HG02571 (cell line): ENCODE results near the gene AKAP7.
"Not testable (repeated sequence)": the region's sequence is repeated elsewhere in the genome, so short reads cannot be mapped to it uniquely, and the experiment has no call there.

Source experiments
- ATAC-seq: cut with Tn5 transposase; IDR thresholded peaks from one replicate; pipeline ENCODE4 v1.9.1; 2021; ENCODE audit warnings: mild to moderate bottlenecking, moderate library complexity; ENCODE audit not compliant: unreplicated experiment

AKAP7 gene

GRCh38 chr6:131250936-131251335 is 115.7 kb downstream of the AKAP7 start:
- no peak for ATAC-seq

- ATAC-seq, result no peak
These were observed 116.4 kb downstream of the AKAP7 start for GRCh38 chr6:131251590-131252199.

DNA sequence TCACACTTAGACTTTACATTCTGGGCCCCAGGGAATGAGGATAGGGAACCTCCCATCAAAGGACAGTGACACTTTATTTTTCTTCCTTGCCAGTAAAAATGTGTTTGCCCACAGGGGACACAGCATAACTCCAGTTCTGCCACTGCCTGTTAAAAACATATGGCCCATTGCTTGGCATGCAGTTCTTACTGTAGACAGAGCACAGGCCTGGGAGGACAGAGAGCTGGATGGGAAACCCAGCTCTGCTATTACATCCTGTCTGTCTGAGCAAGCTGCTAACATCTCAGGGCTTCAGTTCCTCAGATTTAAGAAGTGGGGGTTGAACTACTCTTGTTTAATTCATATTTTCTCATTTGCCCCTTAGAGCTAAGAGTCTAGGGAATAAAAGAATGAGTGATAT is 120.2 kb downstream of the AKAP7 start:
- no peak for ATAC-seq

DNA sequence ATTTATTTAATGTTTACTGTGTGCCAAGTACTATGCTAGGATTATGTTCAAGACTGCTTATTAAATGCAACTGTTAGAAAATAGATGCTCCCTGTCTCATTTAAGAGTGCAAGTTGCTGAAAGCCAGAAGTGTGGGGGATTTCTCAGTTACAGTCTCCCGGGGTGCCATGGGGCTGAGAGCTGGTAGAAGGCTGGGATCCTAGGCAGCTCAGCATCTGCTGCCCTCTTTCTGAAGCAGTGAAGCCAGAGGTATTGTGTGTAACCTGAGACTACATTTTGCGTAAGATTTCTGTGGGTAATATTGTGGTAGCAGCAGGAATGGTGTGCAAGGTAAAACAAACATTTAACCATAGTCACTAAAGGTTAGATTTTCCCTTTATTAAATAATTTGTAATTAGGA is 120.6 kb downstream of the AKAP7 start:
- ATAC-seq, result no peak

DNA sequence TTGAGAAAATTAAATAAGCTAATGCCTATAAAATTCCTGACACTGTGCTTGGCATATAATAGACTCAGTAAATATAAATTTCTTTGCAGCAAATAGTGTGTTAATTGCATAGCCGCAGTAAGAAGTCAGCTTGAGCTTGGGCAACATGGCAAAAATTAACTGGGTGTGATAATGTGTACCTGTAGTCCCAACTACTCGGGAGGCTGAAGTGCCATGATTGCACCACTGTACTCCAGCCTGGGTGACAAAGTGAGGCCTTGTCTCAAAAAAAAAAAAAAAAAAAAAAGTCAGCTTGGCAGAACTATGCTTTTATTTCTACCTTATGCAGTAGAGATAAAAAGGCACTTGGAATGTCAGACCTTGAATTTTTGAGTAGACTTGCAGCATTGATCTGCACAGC is 121.8 kb downstream of the AKAP7 start:
- no peak for ATAC-seq

GRCh38 chr6:131258010-131258652 is 122.9 kb downstream of the AKAP7 start:
- no peak for ATAC-seq

GRCh38 chr6:131258816-131259476 is 123.7 kb downstream of the AKAP7 start:
- ATAC-seq, result no peak

- not testable (repeated sequence) for ATAC-seq
These were observed 125.7 kb downstream of the AKAP7 start for GRCh38 chr6:131260960-131261359.

DNA sequence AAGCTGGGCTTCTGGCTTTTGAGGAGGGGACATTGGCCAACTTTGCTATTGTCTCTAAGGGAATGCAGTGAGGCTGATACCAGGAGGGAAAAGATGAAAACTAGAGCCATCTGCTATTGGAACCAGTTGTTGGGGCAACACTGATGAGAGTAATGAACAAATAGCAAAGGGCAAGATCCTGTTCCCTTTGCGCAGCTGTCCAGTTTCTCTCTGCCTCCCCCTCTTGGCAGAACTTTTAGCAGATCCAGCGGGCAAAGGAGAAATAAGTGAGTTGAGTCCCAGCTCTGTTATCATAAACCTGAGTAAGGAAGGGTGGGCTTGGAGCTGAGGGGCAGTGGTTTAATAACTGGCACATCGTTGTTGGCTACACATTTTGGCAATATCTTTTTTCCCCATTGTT is 126.8 kb downstream of the AKAP7 start:
- ATAC-seq, result no peak

DNA sequence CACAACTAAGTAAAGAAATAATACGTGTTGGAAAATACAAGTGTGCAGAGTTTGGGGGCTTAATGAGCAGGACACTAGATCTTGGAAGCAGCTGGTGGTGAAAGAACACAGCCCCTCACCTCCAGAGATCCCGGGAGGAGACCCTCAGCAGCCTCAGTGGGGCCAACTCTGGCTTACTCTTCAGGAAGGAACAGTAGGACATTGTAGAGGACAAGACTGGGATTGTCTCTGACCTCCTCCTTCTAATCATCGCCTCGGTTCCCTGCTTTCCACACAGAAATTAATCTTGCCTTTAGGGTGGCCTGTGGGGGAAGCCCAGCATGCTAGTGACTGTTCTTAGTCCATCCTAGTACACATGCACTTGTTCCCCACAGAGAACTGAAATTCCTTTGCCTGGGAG is 130.7 kb downstream of the AKAP7 start:
- ATAC-seq, result no peak

GRCh38 chr6:131268303-131268702 is 133.0 kb downstream of the AKAP7 start:
- no peak for ATAC-seq

GRCh38 chr6:131269565-131270391 is 134.5 kb downstream of the AKAP7 start:
- no peak for ATAC-seq

DNA sequence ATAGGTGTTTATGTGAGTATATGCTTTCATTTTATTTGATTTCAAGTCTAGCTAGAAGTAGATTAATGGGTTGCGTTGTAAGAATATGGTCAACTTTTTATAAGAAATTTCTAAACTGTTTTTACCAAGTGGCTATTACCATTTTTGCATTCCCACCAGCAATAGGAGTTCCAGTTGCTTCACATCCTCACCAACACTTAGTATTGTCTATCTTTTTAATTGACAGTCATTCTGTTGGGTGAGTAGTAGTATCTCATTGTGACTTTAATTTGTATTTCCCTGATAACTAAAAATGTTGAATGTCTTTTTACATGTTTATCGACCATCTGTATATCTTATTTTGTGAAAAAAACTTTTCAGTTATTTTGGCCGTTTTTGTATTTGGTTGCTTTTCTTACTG is 135.3 kb downstream of the AKAP7 start:
- ATAC-seq, result no peak

- no peak for ATAC-seq
These were observed 140.0 kb downstream of the AKAP7 start for GRCh38 chr6:131275273-131275672.

DNA sequence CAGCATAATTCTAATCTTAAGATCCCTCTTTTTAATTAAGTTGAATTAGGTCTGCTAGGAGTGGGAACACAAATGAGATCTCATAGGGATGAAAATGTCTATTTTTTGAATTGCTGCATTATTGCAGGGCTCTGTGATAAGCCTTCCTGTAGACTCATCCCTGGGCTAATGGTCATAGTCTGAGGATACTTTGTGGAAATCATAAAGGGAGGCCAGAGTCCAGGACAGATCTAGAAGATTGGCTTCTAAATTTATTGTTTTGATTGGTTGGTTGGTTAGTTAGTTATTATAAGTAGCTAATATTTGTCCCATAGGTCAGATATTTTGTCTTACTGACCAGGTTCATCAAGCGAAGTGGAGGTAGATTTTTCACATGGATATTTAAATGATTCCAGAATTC is 142.3 kb downstream of the AKAP7 start:
- ATAC-seq, result no peak

DNA sequence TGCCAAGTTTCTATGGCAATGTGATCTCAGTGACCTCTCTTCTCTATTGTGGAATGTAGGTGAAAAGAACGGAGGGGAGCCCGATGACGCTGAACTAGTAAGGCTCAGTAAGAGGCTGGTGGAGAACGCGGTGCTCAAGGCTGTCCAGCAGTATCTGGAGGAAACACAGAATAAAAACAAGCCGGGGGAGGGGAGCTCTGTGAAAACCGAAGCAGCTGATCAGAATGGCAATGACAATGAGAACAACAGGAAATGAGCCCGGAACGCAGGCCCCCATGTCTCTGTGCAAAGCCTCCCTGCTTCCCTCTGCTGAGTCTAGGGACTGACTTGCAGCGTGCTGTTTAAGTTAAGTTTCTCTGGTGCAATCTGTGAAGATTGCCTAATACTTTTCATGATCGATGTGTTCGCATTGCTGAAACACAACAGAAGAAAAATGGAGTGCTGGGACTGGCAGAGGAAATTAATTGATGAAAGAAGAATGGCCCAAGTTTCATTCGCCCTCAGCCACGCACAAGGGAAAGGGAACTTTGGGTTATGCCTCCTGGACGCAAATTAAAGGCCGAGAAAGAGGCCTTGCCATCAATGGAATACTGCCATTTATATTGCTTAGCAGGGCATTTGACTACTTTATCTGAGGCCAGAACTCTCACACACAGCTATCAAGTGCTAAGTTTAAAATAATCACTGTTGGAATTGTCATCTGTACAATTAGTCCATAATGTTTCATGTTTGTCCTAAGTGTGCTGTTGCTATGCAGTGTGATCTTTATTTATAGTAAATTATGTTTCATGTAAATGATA is 146.4 kb downstream of the AKAP7 start:
- no peak for ATAC-seq

GRCh38 chr6:131282365-131282764 is 147.1 kb downstream of the AKAP7 start:
- ATAC-seq, result no peak

- no peak for ATAC-seq
These were observed 148.4 kb downstream of the AKAP7 start for GRCh38 chr6:131283466-131284175.

DNA sequence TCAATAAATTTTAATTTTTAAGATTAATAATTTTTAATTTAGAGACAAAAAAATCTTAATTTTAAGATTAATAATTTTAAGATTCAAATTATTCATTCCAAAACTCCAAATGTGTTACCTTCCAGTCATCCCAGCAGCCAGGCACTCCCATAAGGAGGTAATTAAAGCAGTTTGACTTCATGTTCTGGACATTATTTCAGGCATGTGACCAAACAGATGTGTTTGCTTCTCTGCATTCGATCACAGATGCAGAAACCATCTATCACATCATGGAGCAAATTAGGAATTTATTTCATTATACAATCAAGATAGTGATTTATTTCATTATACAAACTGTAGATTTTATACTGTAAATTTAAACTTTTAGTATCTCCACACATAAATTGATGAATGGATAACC is 150.3 kb downstream of the AKAP7 start:
- no peak for ATAC-seq

DNA sequence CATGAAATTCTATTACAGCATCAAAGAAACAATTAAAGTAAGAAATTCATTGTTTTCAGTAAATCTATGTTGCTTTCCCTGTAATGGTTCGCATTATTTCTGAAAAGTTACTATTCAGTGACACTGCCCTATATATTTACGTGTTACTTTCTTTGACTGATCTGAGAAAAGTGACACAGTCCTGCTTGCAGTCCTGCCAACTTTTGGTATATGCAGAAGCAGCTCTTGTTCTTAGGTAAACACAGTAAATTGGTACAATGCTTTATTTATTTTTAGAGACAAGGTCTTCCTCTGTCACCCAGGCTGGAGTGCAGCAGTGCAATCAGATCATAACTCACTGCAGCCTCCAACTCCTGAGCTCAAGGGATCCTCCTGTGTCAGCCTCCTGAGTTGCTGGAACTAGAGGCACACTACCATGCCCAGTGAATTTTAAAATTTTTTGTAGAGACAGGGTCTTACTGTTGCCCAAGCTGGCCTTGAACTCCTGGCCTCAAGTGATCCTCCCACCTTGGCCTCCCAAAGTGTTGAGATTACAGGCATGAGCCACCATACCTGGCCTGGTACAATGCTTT is 151.3 kb downstream of the AKAP7 start:
- ATAC-seq, result no peak
